ENCODE results near the gene GDE1. TPM values are rescaled to one million over a fixed set of nuclear protein-coding genes. Genes with fewer than 3 reads are reported as not detected.
A peak's percentile ranks its signal among the peaks of the same experiment; 100 is the strongest.

GDE1 gene
- total RNA-seq, 1 donor from 2014 or later: 49.7 TPM

DNA sequence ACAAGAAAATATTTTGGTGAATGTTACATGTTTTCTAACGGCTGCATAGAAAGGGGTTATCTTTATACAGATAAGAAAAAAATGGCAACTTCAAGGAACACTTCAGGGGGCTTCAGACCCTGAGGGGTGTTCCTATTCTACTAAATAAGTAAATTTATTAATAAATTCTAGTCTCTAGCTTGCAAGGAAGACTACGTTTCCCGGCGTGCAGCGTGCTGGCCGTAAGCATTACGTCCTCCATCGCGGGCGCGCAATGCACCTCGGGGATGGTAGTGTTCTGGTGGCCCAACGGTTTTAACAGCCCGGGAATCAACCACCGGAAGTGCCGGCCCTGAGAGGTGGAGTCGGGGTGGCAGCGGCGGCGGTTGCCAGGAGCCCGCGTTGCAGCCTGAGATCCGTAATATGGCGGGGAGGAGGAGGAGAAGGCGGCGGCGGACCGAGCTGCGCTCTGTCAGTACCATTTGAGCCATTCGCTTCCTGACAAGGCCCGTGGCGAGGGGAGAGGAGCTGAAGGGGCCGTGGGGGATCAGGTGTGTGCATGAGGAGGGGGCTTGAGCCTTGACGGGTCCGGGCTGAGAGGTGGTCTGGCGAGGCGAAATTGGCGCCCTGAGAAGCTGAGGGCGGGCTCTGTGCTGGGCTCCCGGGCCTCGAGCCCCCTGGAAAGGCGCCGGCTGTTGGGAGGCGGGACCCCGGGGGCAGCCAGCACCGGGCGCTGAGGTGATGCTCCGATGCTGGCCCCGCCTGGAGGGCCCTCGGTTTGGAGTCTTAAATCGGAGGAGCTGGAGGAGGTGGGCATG is 1.9 kb upstream of the GDE1 start, which contains the start of gene CCP110:
Gene CCP110, plus strand, starts transcription at position 384 of the 797 bp plus-strand sequence. CDS start 3,940 bp downstream, outside the sequence.
- DNase-seq (ENCODE audit: low read depth, low spot score): peak; percentile 92

DNA sequence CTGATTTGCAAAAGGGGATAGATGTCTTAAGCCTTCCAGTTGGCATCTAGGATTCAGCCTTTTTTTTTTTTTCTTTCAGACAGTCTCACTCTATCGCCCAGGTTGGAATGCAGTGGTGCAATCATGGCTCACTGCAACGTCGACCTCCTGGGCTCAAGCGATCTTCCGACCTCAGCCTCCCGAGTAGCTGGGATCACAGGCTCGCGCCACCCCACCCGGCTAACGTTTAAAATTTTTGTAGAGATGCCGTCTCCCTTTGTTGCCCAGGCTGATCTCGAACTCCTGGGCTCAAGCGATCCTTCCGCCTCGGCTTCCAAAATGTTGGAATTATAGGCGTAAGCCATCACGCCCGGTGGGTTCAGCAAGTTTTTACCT is 1.3 kb upstream of the GDE1 start:
- no peak for DNase-seq (ENCODE audit: low read depth, low spot score)

DNA sequence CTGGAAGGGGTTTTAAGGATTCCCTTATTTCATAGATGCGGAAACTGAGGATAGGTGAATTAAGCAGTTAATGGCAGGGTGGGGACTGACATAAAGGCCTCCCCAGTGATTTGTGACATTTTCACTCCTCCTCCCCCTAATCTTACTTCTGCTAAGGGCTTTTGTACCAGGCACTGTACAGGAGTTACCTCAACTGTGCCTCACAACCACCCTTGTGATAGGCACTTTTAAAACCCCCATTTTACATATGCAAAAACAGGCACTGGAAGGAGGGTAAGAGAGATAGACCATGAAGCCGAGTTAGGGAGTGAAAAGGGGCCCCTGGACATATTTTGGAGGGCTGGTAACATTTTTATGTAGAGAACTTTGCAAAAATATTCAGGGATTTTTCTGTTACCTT is 862 bp upstream of the GDE1 start:
- no peak for DNase-seq (ENCODE audit: low read depth, low spot score)

DNA sequence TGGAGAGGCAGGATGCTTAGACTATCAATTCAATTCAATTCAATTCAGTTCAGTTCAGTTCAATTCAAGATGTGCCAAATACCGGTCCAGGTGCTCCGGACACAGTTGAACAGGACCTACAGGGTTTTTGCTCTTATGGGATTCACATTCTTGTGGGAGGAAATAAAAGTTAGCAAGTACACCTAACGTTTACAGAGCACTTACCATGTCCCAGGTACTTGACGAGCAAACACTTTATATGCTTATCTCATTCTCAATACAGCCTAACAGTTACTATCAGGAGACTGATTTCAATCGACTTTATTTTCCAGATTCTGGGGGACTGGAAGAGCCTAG is 467 bp upstream of the GDE1 start:
- no peak for DNase-seq (ENCODE audit: low read depth, low spot score)

DNA sequence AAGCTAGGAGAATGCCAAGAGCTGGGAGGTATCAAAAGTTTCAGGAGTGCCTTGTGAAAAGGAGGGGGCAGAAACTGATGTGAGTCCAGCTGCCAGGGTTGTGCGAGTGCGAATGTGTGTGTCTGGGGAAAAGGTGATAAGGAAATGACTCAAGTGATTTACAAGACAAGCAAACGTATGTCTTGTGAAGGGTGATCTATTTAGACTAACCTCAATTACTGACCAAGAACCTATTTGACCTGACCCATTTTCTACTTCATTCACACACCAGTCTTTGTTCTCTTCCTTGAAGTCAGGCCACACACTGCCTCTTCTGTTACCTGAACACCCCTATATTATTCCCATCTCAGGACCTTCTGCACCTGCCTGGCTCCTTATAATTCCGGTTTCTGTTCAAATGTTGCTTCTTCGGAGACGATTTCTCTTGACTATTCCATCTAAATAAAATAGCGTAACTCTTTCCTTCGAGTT is 1.0 kb downstream of the GDE1 start:
- DNase-seq (ENCODE audit: low read depth, low spot score): peak; percentile 5

DNA sequence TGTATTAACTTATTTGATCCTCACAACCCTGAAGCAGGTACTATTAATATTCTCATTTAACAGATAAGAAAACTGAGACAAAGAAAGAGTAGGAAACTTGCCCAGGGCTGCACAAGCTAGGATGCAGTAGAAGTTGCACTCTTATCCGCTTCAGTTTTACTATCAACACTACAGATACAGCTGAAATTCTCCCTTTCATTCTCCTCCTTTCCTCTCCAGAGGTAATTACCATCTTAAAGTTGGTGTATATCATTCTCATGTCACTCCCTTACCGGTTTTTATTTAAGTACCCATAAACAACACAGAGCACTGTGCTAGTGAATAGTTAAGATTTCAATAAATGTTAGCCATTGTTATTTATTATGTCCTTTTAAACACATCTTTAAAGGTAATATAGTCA is 3.5 kb downstream of the GDE1 start:
- DNase-seq (ENCODE audit: low read depth, low spot score): no peak

DNA sequence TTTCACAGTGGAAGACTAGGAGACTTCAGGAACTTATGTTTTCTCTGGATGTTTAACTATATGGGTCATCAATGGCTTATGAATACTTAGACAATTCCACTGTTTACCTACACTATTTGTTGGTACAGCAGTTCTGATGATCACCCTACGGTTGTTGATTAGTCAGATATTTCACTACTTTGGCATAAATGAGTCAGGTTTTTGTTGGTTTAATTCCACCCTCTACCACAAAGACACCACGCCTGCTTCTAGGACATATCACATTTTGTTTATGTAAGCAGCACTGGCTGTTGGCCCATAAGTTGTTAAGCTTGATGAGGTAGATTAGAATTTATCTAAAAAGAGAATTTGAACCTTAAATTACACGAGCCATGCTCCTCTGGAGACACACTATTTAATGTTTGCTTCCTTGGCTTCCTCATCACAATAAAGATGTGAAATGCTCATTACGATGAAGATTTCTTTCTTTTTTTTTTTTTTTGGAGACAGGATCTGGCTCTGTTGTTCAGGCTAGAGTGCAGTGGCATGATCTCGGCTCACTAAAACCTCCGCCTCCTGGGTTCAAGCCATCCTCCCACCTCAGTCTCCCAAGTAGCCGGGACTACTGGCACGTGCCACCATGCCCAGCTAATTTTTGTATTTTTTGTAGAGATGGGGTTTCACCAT is 4.3 kb downstream of the GDE1 start:
- DNase-seq (ENCODE audit: low read depth, low spot score): no peak

DNA sequence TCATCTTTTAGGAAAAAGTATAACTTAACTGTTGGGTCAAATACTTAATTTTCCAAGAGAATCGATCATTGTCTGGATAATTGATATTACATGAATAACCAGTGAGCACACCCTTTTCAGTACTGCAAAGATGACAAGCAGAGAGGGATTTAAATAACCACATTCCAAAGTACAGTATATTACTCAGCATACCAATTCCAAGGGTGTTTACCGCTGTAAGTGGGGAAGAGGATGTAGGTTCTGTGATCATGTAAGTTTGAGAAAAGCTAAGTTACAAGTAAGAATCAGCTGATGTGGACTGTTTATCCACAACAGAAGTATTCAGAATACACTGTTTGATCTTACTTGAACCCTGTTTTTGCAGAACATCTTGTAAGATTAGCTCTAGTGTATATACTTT is 6.1 kb downstream of the GDE1 start:
- DNase-seq (ENCODE audit: low read depth, low spot score): no peak

DNA sequence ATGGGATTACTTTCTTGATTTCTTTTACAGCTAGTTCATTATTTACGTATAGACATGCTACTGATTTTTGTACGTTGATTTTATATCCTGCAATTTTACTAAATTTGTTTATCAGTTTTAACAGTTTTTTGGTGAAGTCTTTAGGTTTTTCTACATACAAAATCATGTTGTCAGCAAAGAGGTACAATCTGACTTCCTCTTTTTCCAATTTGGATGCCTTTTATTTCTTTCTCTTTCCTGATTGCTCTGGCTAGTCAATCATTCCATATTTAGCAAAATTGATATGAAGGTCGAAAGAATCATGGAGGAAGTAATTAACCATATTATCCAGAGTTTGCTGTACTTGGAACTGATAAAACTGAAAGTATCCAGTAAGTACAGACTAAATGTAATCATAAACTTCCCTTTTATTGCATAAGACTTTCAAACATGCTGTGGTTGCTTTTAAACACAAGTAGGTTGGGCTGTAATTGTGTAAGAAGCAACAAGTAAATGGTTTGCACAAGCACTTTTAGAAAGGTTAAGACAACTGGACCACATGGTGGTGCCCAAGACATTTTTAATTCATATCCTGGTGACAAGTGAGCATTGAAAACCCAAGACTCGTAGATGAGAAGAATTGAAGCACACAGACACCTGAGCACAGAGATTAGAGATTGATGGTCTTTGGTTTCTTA is 8.4 kb downstream of the GDE1 start:
- no peak for DNase-seq (ENCODE audit: low read depth, low spot score)

DNA sequence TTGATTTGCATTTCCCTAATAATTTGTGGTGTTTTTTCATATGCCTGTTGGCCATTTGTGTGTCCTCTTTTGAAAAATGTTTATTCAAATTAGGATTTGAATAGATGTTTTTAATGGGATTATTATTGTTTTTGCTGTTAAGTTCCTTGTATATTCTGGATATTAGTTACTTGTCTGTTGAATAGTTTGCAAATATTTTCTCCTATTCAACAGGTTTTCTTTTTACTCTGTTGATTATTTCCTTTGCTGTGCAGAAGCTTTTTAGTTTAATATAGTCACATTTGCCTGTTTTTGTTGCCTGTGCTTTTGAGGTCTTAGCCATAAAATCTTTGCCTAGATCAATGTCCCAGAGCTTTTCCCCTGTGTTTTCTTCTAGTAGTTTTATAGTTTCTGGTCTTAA is 9.6 kb downstream of the GDE1 start:
- DNase-seq (ENCODE audit: low read depth, low spot score): no peak

DNA sequence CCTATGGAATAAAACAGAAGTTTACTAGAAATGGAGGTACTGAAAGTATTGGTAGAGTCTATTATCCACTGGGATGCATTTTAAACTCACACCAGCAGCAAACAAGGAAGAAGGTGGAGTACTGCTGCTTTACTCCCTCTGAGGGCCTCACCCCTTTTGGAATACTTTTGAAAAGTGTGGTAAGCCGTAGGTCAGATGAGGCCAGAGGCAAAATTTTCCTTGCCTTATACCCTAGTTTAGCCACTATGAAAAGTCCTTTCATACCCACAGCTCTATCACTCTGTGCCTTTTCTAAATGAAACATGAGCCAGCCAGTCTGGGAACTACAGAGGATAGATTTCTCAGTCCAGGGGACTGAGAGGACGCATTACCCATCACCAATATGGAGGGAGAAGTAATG is 14.0 kb downstream of the GDE1 start:
- DNase-seq (ENCODE audit: low read depth, low spot score): no peak

DNA sequence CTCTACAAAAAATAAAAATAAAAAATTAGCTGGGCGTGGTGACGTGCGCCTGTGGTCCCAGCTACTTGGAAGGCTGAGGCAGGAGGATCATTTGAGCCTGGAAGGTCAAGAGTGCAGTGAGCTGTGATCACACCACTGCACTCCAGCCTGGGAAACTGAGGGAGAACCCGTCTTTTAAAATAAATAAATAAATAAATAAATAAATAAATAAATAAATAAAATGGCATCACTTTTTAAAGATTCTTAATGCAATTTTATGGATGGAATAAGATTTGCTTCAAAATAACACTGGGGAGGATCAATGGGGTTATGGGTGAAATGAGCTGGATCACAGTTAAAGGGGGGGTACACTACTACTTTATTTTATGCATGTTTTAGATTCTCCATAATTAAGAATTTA is 14.9 kb downstream of the GDE1 start:
- DNase-seq (ENCODE audit: low read depth, low spot score): no peak

DNA sequence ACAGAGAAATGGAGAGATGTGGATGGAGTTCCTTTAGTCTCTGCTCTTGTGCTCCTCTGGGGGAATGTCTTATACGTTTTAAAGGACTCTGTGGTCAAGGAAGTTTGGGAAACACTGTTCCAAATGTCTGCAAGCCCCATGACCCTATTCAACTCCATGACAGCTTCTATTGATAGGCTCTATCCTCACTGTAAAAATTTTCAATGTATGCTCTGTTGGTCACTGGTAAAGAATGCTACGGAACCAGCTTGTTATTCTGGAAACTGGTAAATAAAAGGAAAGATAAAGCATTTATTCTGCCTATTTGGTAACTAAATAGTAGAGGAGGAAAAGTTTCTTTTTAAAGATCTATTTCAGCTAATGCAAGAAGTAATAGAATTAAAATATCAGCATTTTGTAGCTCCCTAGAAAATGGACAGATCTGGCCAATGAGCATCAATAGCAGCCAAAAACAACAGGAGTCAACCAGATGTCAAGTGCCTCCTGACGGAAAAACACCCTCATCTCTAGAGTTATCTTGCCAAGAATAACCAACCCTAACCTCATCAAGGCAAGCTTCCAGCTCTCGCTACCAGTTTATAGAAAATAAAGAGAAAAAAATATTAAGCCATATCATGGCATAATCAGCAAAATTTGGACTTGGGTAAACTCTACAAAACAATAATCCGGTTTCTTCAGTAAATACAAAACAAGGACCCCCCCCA is 16.1 kb downstream of the GDE1 start:
- DNase-seq (ENCODE audit: low read depth, low spot score): peak; percentile 71

DNA sequence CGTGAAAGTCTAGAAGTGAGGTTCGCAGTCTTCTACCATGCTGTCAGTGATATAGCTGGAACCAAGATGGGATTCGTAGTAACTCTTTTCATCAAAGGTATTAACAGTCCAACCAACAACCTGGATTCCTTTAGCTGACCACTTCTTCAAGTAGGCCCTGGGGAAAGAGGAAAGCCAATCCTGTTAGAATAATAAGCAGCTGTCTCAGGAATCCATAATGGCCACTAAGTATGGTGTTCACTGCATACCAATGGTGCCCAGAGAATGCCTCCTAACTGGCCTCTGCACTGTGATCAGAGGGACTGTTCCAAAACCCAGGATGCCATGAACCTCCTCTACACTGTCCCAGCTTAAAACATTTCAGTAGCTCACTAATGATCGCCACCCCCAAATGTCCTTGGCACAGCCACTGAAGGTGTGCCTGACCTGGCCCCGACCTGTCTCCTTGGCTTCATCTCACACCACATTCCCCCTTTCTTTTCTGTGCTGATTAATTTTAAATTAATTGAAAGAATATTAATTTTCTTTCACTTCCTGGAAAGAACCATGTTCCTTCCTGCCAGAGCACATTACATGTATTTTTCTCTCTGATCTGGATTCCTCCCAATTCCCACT is 18.3 kb downstream of the GDE1 start:
- DNase-seq (ENCODE audit: low read depth, low spot score): no peak

DNA sequence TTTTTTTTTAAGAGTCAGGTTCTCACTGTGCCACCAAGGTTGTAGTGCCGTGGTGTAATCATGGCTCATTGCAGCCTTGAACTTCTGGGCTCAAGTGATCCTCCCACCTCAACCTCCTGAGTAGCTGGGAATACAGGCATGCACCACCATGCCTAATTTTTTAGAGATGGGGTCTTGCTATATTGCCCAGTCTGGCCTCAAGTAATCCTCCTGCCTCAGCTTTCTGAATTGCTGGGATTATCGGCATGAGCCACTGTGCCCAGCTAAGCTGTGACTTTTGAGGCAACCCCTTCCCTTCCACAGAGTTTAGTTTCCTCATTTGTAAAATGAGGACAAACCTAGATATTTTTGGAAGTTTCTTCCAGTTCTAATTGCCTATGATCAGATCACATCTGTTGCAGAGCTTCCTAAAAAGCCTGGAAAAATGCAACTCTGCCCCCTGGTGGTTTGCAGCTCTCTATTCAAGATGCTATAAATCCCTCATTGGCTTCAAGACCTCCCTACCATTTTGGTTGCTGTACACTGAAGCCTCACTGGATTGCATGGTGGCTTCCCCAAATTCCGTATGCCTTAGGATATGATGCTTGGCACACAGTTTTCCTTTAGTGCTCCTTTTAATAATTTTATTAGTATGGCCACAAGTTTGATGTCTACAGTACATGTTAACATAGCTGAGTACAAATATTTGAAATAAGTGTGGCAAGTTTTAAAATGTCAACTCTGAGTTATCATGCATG is 19.3 kb downstream of the GDE1 start:
- peak; percentile 33 for DNase-seq (ENCODE audit: low read depth, low spot score)

DNA sequence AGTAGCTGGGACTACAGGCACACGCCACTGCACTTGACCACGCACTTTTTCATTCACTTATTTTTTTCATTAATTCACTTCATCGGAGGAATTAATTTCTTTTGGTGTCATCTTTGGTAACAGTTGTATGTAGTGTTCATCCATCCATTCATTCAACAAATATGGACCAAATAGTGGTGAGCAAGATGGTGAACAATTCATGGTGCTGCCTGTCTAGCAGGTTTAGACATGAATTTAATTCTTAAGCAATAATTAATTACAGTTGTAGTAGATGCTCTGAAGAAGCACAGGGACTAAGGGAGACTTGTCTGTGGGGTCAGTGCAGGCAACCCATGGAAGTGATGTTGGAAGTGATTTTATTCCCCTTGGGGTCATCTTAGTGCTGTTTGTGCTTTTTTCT is 22.4 kb downstream of the GDE1 start:
- no peak for DNase-seq (ENCODE audit: low read depth, low spot score)

DNA sequence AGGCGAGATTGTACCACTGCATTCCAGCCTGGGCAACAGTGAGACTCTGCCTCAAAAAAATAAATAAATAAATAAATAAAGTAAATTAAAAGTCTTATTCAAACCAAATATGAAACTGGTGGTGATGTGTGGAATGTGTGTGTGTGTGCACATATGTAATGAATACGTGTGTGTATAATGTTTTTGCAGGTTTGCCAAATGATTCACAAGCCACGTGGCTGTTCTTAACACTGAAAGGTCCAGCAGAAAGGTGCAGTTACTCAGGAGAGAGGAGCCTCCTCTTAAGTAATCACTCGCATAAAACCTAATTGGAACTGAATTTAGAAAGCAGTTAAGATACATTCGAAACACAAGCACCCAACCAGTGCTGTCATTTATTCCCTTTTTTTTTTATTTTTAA is 22.9 kb downstream of the GDE1 start:
- no peak for DNase-seq (ENCODE audit: low read depth, low spot score)

DNA sequence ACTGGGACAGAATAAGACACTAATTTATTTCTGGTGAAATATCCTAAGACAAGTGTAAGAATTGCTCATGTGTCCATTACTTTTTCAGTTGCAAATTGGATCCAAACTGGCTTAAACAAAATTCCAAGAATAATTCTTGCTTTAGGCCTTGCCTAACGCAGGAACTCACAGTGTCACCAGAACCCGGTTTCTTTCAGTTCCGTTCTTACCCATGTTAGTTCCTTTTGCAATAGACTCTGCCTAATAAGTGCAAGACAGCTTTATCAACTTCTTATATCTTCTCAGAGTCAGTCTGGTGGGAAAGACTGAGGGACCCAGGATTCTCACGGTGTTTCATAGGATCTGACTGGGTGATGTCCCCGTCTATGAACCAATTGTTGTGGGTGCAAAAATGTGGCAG is 24.7 kb downstream of the GDE1 start:
- no peak for DNase-seq (ENCODE audit: low read depth, low spot score)

DNA sequence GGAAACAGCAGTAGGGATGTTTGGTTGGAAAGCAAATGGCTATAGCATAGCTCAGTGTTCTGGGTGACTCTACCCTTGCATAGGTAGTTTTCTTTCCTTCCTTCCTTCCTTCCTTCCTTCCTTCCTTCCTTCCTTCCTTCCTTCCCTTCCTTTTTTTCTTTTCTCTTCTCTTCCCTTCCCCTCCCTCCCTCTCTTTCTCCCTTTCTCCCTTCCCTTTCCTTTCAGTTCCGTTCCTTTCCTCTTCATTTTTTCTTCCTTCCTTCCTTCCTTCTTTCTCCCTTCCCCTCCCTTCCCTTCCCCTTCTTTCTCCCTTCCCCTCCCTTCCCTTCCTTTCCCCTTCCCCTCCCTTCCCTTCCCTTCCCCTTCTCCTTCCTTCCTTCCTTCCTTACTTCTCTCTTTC is 31.3 kb downstream of the GDE1 start:
- DNase-seq (ENCODE audit: low read depth, low spot score): no peak

DNA sequence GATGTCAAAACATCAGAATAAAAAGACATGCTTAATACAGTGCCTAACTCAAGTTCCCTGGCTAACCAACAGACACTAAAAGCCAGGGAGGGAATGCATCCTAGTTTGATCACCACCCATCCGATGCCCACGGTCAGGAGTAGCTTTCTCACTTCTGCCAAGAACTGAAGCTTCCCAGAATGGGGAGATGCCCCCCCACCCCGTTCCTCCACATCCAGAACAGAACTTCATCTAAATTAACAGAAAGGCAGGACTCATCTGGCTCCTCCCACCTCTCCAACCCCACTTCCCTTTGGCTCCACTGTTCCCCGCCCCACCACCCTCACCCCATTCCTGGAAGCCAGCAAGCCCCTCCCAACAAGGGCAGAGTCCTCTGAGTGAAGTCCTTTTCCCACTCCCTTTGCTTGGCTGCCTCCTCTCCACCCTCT is 33.7 kb downstream of the GDE1 start:
- no peak for DNase-seq (ENCODE audit: low read depth, low spot score)
